Cardiac fibroblast (primary cell): ENCODE measurements around the gene DLX1.
A peak's percentile ranks its signal among the peaks of the same experiment; 100 is the strongest.
"Not testable (repeated sequence)": the region's sequence is repeated elsewhere in the genome, so short reads cannot be mapped to it uniquely, and the experiment has no call there.

ENCODE experiments used
- DNase-seq, 2 donors: peaks; one replicate each; pipeline versions ENCODE4 v3.0.0 to v3.0.0-alpha.2; 2010; ENCODE audit warnings: low read depth in 2 of 2
- H3K4me3 ChIP-seq, 2 donors: replicated peaks in 1 of 2; 1 replicate in 1 of 2; 2 replicates in 1 of 2; pipeline ENCODE4 v1.5.1; 2011; ENCODE audit warnings: low read depth in 2 of 2, low read length in 2 of 2, mild to moderate bottlenecking in 2 of 2, moderate library complexity in 1 of 2
- TF ChIP-seq, protein P1 (sequence below): IDR thresholded peaks from one replicate; pipeline ENCODE4 v1.5.1; 2011; ENCODE audit warnings: low read depth, mild to moderate bottlenecking, low read length, inconsistent platforms

The DLX1 gene

GRCh38 chr2:172065111-172065510, 20.2 kb upstream of the DLX1 start:
- TF ChIP-seq, protein P1, sequence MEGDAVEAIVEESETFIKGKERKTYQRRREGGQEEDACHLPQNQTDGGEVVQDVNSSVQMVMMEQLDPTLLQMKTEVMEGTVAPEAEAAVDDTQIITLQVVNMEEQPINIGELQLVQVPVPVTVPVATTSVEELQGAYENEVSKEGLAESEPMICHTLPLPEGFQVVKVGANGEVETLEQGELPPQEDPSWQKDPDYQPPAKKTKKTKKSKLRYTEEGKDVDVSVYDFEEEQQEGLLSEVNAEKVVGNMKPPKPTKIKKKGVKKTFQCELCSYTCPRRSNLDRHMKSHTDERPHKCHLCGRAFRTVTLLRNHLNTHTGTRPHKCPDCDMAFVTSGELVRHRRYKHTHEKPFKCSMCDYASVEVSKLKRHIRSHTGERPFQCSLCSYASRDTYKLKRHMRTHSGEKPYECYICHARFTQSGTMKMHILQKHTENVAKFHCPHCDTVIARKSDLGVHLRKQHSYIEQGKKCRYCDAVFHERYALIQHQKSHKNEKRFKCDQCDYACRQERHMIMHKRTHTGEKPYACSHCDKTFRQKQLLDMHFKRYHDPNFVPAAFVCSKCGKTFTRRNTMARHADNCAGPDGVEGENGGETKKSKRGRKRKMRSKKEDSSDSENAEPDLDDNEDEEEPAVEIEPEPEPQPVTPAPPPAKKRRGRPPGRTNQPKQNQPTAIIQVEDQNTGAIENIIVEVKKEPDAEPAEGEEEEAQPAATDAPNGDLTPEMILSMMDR, result no peak
- DNase-seq, result peak in 1 of 2 donors; percentile 54
- no peak overlapping the region for H3K4me3 ChIP-seq

DNA sequence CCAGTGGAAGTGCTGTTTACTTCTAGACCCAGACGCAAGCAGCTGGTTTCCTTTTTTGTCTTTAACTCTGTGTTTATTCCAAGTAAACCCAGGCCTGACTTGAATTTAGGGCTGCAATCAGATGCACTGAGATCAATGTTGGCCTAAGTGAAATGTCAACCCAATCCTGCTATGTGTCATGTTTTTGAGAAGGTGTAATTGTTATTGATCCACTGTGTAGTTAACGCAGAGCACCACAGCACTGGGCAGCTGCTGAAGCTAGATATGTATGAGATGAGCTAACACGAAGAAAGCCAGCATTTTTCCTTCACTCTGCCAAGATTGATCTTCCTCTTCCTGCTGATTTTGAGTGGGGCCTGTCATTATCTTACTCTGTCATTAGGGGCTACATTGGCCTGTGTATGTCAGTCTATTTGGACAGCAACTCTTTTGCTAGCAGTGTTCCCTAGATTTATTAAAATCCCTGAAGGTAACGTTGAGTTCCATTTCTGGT, 18.9 kb upstream of the DLX1 start:
- no peak for DNase-seq
- TF ChIP-seq, protein P1, result no peak
- H3K4me3 ChIP-seq, result no peak overlapping the region

- H3K4me3 ChIP-seq, DNase-seq: not testable (repeated sequence)
These were observed 17.4 kb upstream of the DLX1 start for GRCh38 chr2:172067905-172068304.

- TF ChIP-seq, protein P1, result no peak
These were observed 14.4 kb upstream of the DLX1 start for GRCh38 chr2:172070936-172071335.

GRCh38 chr2:172072303-172072702, 13.0 kb upstream of the DLX1 start:
- DNase-seq, result no peak
- H3K4me3 ChIP-seq, result no peak overlapping the region
- TF ChIP-seq, protein P1, result no peak

More at GRCh38 chr2:172070936-172071335, 14.4 kb upstream of the DLX1 start:
- DNase-seq, result no peak
- no peak overlapping the region for H3K4me3 ChIP-seq

DNA sequence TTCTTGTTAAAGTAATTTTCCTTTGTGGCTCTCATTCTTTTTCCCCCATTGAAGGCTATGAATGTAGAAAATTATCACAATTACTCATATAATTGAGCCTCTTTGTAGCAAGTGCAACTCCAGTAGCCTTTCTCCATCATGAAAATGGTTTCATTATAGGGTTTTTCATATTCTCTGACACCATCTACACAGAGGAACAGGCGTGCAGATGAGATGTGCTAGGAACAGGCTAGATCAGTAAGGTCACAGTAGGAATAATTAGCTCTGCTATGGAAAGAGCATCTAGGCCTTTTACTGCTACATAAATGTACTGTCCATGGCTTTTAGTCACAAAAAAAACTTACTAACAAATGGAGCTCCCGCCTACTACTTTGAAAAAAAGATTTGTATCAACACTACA, 12.6 kb upstream of the DLX1 start:
- TF ChIP-seq, protein P1, result no peak
- DNase-seq, result no peak
- no peak overlapping the region for H3K4me3 ChIP-seq

- DNase-seq, result no peak
- TF ChIP-seq, protein P1, result no peak
- no peak overlapping the region for H3K4me3 ChIP-seq
These were observed 11.8 kb upstream of the DLX1 start for GRCh38 chr2:172073518-172073917.
